Motor neuron (in vitro differentiated cells): ENCODE data around the gene SLC26A3. TPM values are rescaled to one million over a fixed set of nuclear protein-coding genes. Genes with fewer than 3 reads are reported as not detected.
"Not testable (repeated sequence)": the region's sequence is repeated elsewhere in the genome, so short reads cannot be mapped to it uniquely, and the experiment has no call there.

ENCODE experiments used
- ATAC-seq, 8 experiments: fragments of 200-7000 bp; cut with Tn5 transposase; replicated peaks in 6 of 8; 2 replicates each; pipeline ENCODE4 v1.8.0; 2021; ENCODE audit warnings: mild to moderate bottlenecking in 8 of 8, moderate library complexity in 8 of 8
- H3K27ac ChIP-seq, 2 donors: fragments of 250-450 bp; sonication (Bioruptor Pico); 2 replicates each; pipeline ENCODE4 v1.9.0; 2021; ENCODE audit warnings: antibody characterized with exemption in 2 of 2, mild to moderate bottlenecking in 2 of 2, moderate library complexity in 1 of 2
- H3K4me1 ChIP-seq, 2 donors: fragments of 250-450 bp; sonication (Bioruptor Pico); replicated peaks in 1 of 2; 2 replicates each; pipeline ENCODE4 v1.6.1; 2021; ENCODE audit warnings: antibody characterized with exemption in 2 of 2, mild to moderate bottlenecking in 2 of 2, moderate library complexity in 1 of 2
- H3K4me3 ChIP-seq, 5 donors: fragments of 250-450 bp; sonication (Bioruptor Pico); 2 replicates each; pipeline ENCODE4 v1.9.0; 2021; ENCODE audit warnings: antibody characterized with exemption in 5 of 5, mild to moderate bottlenecking in 5 of 5, moderate library complexity in 4 of 5
- WGBS, 10 experiments: fragments of 450-650 bp; shearing (Covaris generic); methylation state at CpG; one replicate each; pipeline ENCODE4 v1.0.0; 2022; 5-methylcytosine and 5-hydroxymethylcytosine counted together
- in situ Hi-C, 9 experiments: fragments of 400-800 bp; cut with MboI; loops; one replicate each; pipeline ENCODE4 v1.15.0; 2021; ENCODE audit warnings: low sequenced_read_pairs in 9 of 9, low pct_unique_long_range_greater_than_20kb in 2 of 9; ENCODE audit not compliant: unreplicated experiment in 9 of 9
- total RNA-seq, 8 experiments: library from RNA; unstranded; fragments of 300-600 nt; gene quantifications; 2 replicates each; pipeline versions ENCODE4 v1.2.3 to v1.2.4, GENCODE V29; 2022

SLC26A3 gene
- under 1 TPM in 3 of 8 experiments, not detected in 5; 0.05 to 0.21 (median 0.17) TPM for total RNA-seq

DNA sequence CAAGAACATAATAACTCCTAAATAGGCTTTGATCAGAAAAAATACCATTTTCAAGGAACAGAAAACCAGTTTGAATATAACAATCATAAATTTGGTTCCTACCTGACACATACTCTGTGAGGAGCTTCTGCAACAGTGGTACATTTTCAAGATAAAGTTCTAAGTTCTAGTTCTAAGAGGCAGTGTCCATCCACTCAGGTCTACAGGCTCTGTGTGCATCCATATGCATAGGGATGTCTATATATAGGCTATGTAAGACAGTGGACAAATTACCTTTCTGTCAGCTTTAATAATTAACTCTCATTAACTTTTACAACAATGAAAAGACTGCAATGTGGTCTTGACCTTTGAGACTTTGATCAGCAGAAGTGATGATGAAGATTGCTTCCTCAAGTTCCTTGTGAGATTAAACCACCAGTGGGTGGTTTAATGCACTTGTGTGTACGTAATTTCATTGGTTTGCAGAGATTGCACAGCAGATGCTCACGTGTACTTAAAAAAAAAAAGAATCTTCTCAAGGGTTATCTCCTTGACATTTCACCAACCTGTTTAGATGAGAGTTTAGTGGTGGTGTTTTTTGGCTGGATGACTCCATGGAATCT lies at the start of gene SLC26A3:
SLC26A3 (minus strand) TSS at position 215 of the 602 bp plus-strand sequence. CDS start 8,714 bp downstream, outside the sequence.
- Histone ChIP-seq H3K4me1 (no peaks in the 10 kb centered on the region), H3K4me3 (no peak within 1 kb of the TSS), H3K27ac (no peak within 1 kb of the TSS)
- in situ Hi-C loops = no loop called here
- 36 to 72% (median 48%) methylated on average over 1 to 2 of the region's 2 CpGs; no CpG with 5 or more reads in 2 of the 10 experiments for WGBS, 10 experiments
- no peak for ATAC-seq

DNA sequence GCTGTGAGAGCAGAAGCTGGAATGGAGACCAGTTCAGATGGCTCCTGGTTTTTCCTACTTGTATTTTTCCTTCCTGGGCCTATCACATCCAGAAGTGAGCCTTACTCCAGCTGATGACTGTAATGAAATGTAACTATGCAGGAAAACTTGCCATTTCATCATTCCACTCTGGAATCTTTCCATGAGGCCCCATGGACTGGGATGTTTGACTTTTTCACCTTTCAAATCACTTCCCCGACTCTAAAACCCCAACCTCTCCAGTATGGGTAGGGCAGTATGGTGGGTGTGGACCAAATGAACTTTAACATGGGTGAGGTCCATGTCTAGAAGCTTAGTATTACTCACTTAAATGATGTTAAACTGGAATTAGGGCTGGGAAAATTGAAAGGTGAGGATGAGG lies 47.6 kb upstream of the SLC26A3 start:
- in situ Hi-C loops = loop anchor here in 3 of 9 experiments (25.0 kb wide), 2 partner anchors 113 to 388 kb away; partner anchors contain the start of genes CBLL1 (in 2 of the 3) and GPR22 (in 1 of the 3)
- H3K27ac ChIP-seq = no peak overlapping the region
- H3K4me3 ChIP-seq = no peak overlapping the region
- H3K4me1 ChIP-seq = no peaks in the 10 kb centered on the region
- ATAC-seq = peak in 2 of 8 experiments; percentile 76 to 96
- whole genome bisulfite sequencing, 10 experiments = 0% methylated on average over 1 of the region's 1 CpG; no CpG with 5 or more reads in 7 of the 10 experiments

DNA sequence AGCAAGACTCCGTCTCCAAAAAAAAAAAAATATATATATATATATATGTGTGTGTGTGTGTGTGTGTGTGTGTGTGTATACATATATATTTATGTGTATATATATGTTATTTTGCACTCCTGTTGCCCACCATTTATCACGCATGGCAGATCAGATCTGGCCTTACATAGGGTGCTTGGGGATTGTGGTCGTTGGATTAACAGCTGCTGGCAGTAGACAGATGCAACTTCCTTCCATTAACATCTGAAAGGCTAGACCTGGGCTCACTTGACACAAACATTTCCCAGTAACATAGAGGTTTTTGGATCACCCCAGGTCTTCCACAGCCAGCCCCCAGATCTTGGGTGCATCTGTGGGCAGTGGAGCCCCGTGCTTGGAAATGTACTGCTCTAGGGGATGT lies 47.2 kb upstream of the SLC26A3 start:
- H3K4me3 ChIP-seq = no peak overlapping the region
- in situ Hi-C loops = loop anchor here in 3 of 9 experiments (25.0 kb wide), 2 partner anchors 113 to 388 kb away; partner anchors contain the start of genes CBLL1 (in 2 of the 3) and GPR22 (in 1 of the 3)
- H3K4me1 ChIP-seq = no peaks in the 10 kb centered on the region
- WGBS, 10 experiments = 67 to 83% (median 74%) methylated on average over 1 to 2 of the region's 4 CpGs; no CpG with 5 or more reads in 6 of the 10 experiments
- no peak for ATAC-seq
- H3K27ac ChIP-seq = no peak overlapping the region

DNA sequence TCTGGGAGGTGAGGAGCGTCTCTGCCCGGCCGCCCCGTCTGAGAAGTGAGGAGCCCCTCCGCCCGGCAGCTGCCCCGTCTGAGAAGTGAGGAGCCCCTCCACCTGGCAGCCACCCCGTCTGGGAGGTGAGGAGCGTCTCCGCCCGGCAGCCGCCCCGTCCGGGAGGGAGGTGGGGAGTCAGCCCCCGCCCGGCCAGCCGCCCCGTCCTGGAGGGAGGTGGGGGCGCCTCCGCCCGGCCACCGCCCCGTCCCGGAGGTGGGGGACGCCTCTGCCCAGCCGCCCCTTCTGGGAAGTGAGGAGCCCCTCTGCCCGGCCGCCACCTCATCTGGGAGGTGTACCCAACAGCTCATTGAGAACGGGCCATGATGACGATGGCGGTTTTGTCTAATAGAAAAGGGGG lies 45.2 kb upstream of the SLC26A3 start:
- in situ Hi-C loops, H3K4me3 ChIP-seq, ATAC-seq, H3K27ac ChIP-seq, H3K4me1 ChIP-seq: not testable (repeated sequence)
- no CpG with 5 or more reads among the region's 31 CpGs for WGBS, 10 experiments

DNA sequence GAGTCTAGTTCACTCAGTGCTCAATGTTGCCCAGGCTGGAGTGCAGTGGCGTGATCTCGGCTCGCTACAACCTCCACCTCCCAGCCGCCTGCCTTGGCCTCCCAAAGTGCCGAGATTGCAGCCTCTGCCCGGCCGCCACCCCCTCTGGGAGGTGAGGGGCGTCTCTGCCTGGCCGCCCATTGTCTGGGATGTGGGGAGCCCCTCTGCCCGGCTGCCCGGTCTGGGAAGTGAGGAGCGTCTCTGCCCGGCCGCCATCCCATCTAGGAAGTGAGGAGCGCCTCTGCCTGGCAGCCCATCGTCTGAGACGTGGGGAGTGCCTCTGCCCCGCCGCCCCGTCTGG lies 44.8 kb upstream of the SLC26A3 start:
- H3K4me3 ChIP-seq, H3K27ac ChIP-seq, ATAC-seq, H3K4me1 ChIP-seq, in situ Hi-C loops: not testable (repeated sequence)
- WGBS, 10 experiments = no CpG with 5 or more reads among the region's 20 CpGs

DNA sequence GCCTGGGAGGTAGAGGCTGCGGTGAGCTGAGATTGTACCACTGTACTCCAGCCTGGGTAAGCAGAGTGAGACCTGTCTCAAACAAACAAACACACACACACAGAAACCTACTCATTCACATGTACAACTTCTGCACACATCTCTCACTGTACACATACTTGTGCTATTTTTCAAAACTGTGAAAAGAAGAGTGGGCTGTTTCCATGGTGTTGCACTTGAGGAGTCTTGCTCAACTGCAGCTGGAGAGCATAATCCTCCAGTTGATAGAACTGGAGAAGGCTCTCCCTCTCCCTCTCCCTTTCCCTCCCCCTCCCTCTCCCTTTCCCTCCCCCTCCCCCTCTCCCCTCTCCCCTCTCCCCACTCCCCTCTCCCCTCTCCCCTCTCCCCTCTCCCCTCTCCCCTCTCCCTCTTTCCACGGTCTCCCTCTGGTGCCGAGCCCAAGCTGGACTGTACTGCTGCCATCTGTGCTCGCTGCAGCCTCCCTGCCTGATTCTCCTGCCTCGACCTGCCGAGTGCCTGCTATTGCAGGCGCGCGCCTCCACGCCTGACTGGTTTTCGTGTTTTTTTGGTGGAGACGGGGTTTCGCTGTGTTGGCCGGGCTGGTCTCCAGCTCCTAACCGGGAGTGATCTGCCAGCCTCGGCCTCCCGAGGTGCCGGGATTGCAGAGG lies 44.3 kb upstream of the SLC26A3 start:
- no CpG with 5 or more reads among the region's 18 CpGs for WGBS, 10 experiments
- H3K4me1 ChIP-seq = no peaks in the 10 kb centered on the region
- ATAC-seq = no peak
- H3K4me3 ChIP-seq = no peak overlapping the region
- in situ Hi-C loops = no loop called here
- no peak overlapping the region for H3K27ac ChIP-seq

DNA sequence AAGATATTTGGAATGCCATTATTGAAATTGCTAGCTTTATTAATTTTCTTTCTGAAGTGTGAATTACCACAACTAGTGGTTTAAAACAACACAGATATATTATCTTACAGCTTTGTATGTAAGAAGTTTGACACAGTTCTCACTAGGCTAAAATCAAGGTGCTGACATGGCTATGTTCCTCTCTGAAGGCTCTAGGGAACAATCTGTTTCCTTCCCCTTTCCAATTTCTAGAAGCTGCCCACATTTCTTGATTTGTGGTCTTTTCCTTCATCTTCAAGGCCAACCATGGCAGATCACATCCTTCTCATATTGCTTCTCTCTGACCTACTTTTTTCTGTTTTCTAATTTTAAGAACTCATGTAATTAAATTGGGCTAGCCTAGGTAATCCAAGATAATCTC lies 43.3 kb upstream of the SLC26A3 start:
- Histone ChIP-seq H3K4me3 (no peak overlapping the region), H3K27ac (no peak overlapping the region), H3K4me1 (no peaks in the 10 kb centered on the region)
- ATAC-seq = no peak
- in situ Hi-C loops = no loop called here

DNA sequence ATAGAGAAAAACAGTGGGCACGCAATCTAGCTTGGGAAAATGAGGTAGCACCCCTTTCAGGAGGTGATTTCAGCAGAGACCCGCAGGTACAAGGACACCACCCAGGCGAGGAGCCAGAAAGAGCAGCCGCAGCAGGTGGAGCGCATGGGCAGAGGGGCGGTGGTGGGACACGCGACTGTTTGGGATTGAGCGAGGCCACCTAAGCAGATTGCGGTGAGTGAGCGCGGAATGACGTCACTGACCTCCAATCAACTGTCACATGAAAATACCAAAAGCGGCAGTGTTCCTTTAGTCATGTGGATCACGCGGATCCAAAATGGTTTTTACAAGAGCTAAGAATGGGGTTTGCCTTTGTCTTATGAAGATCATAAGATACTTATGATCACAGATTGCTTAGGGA lies 40.2 kb upstream of the SLC26A3 start:
- H3K27ac ChIP-seq = no peak overlapping the region
- no peak for ATAC-seq
- no peak overlapping the region for H3K4me3 ChIP-seq
- H3K4me1 ChIP-seq = no peaks in the 10 kb centered on the region
- in situ Hi-C loops = no loop called here
- 60 to 100% (median 87%) methylated on average over 2 to 13 of the region's 16 CpGs for WGBS, 10 experiments

DNA sequence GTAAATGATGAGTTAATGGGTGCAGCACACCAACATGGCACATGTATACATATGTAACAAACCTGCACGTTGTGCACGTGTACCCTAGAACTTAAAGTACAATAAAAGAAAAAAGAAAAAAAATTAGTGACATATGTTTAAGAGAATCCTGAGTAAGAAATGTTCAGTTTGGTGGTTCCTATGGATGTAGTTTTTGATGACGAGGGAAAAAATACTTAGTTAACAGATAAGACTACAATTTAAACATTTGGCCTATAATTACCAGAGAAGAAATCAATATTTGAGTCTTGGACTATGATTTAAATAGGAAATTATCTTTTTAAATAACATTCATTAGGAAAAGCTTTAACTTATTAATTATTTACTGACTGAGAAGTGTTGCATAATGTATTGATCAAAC lies 39.2 kb upstream of the SLC26A3 start:
- ATAC-seq = no peak
- no peak overlapping the region for H3K27ac ChIP-seq
- H3K4me3 ChIP-seq = no peak overlapping the region
- H3K4me1 ChIP-seq = no peaks in the 10 kb centered on the region
- 0 to 100% (median 57%) methylated on average over 1 to 3 of the region's 3 CpGs; no CpG with 5 or more reads in 3 of the 10 experiments for WGBS, 10 experiments
- in situ Hi-C loops = no loop called here

DNA sequence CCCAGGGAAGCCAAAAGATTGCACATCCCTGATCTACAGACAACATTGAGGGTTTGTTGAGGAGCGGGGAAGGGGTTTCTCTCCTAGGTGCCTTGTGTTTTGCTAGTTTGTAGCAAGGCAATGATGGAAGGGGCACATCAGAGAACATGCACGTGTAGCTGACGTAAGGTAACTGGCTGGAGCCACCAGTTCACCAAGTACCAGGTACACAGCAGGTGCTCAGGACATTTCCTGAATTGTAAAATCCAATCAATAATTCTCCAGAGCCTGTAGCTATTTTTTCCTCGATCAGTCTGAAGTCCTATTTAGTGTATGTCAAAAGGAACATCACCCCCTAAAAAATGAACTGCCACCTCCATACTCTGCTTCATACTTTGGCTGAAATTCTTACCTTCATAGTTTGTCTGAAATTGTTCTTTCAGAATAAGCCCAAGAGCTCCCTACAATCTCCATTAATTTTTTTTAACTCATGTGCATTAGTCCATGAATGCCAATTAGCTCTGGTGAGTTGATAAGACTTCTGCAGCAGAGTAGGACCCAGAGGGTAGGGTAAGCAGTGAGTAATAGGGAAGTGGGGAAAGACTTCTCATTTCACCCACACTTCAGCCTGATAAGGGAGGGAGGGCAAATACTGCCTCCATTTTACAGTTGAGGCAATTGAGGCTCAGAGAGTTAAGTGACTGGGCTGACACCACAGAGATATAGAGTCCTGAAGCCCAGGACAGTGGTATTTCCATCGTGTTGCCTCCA lies 36.0 kb upstream of the SLC26A3 start:
- H3K4me1 ChIP-seq = no peaks in the 10 kb centered on the region
- no peak overlapping the region for H3K4me3 ChIP-seq
- no peak overlapping the region for H3K27ac ChIP-seq
- ATAC-seq = no peak
- WGBS, 10 experiments = 2 to 84% (median 47%) methylated on average over 1 to 5 of the region's 5 CpGs
- in situ Hi-C loops = no loop called here

DNA sequence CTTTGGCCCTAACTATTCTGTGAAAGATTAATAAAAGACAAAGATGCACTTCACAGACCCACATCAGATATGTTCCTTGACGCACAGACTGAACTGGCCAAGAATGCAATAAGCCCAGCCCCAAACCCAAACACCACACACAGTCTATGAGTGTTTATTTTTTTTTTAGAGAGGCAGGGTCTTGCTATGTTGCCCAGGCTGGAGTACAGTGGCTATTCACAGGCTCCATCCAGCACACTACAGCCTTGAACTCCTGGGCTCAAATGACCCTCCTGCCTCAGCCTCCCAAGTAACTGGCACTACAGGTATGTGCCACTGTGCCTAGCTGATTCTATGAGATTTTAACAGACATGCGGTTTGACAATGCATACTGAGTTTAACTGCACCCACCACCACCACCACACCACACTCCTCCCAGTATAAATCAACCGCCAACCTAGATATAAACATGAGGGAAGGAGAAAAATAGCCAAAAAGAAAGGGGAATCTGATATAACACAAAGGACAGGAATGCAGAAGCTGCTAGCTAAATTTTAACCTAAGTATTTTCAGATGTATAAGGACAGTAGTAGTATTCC lies 35.1 kb upstream of the SLC26A3 start:
- 62 to 100% (median 86%) methylated on average over 1 to 3 of the region's 3 CpGs; no CpG with 5 or more reads in 2 of the 10 experiments for WGBS, 10 experiments
- Histone ChIP-seq H3K4me1 (no peaks in the 10 kb centered on the region), H3K4me3 (no peak overlapping the region), H3K27ac (no peak overlapping the region)
- in situ Hi-C loops = no loop called here
- no peak for ATAC-seq

DNA sequence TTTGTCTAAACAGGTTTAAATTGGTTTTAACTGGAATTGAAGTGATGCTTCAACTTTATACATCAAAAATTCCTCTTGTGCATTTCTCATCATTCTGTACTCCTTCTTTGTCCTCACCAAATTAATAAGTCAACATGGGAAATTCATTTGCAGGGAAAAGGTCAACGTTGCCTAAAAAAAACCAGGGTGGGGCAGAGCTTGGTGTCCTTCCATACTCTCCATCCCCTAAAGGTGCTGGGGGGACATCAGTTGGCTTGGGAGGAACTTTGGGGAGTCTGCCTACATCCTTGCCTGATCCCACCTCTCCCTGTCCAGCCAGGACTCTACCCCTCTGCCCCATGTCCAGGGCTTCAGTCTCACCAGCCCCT lies 34.1 kb upstream of the SLC26A3 start:
- Histone ChIP-seq H3K4me3 (no peak overlapping the region), H3K27ac (no peak overlapping the region), H3K4me1 (no peaks in the 10 kb centered on the region)
- WGBS, 10 experiments = 17 to 100% (median 53%) methylated on average over 1 of the region's 1 CpG; no CpG with 5 or more reads in 4 of the 10 experiments
- in situ Hi-C loops = no loop called here
- ATAC-seq = no peak
